AG09319 (cell line): ENCODE results near the gene CENPP.

ENCODE experiments used
- DNase-seq: peaks from one replicate; pipeline ENCODE4 v3.0.0-alpha.2; 2010; ENCODE audit warnings: low read depth; ENCODE audit errors: extremely low read depth
- CTCF ChIP-seq: IDR thresholded peaks from 2 replicates; pipeline ENCODE4 v1.5.1; 2011; ENCODE audit warnings: low read depth, mild to moderate bottlenecking, inconsistent platforms, low read length, moderate library complexity

Gene CENPP

DNA sequence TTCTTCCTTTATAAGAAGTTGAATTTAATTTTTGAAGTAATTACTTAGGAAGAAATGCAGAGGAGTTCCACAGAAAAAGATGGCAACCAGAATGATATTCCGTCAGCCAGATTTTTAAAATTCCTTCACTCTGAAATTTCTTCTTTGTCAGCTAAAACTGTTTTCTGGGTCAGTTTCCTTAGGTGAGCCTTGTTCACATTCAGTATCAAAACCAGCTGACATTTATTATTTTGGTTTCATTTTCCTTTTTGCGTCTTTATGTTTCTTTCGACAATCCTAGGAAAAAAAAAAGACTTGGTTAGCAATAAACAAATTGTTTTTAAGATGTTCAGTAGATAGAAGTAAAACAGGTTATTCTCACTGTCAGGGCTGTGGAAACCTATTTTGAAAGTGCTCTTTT, 28.1 kb upstream of the CENPP start:
- DNase-seq = no peak
- no peak for TF ChIP-seq CTCF

GRCh38 chr9:92298036-92298435, 27.7 kb upstream of the CENPP start:
- DNase-seq = no peak
- TF ChIP-seq CTCF = no peak

DNA sequence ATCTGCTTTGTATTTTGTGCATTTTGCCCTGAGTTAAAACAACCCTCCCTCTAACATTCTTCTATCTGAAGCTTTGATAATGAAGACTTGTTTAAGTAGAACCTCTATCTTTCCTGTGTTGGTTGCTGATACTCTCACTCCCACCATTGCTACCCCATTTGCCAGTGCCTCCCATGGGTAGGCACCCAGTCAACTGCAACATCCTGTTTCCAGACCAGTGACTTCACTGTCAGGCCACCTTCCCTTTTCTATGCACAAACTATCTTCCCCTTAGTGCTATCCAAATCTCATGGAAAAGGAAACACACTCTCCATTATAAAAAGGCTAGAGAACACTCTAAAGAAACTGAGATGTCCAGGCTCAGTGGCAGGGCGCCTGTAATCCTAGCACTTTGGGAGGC, 26.6 kb upstream of the CENPP start:
- DNase-seq = no peak
- no peak for TF ChIP-seq CTCF

GRCh38 chr9:92300936-92301335, 24.8 kb upstream of the CENPP start:
- no peak for DNase-seq
- no peak for TF ChIP-seq CTCF

DNA sequence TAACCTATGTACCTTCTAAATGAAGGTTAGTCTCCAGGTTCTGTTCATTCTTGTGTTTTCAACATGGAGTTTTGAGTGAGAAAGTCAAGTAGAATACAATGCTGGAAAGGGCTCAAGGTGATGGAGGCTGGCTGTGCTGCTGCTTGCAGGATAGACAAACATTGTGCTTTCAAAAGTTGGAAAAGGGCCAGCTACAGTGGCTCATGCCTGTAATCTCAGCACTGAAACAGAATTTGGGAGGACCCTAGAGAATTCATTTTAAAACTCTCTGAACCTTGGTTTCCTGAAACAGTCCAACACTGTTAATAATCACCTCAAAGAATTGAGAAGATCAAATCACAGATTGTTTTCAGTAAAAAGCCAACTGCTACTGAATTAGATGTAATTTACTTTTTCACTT, 16.9 kb upstream of the CENPP start:
- TF ChIP-seq CTCF = no peak
- no peak for DNase-seq

- DNase-seq = no peak
Observed at GRCh38 chr9:92310562-92310961, 15.2 kb upstream of the CENPP start.

GRCh38 chr9:92312887-92313623, 12.7 kb upstream of the CENPP start:
- TF ChIP-seq CTCF = no peak
- DNase-seq = no peak

More at GRCh38 chr9:92310562-92310961, 15.2 kb upstream of the CENPP start:
- no peak for TF ChIP-seq CTCF
